GM12891 (cell line): ENCODE results near the gene BICDL1.

Experiments used
- POLR2A ChIP-seq: IDR thresholded peaks from 2 replicates; pipeline ENCODE4 v1.6.1; 2011; ENCODE audit warnings: low read depth, low read length, control low read depth
- POLR2AphosphoS5 ChIP-seq: IDR thresholded peaks from 2 replicates; pipeline ENCODE4 v1.6.1; 2011; ENCODE audit warnings: low read depth, low read length, control low read depth
- POU2F2 ChIP-seq: IDR thresholded peaks from 2 replicates; pipeline ENCODE4 v1.6.1; 2011; ENCODE audit warnings: low read depth, mild to moderate bottlenecking, control low read depth, low read length, moderate library complexity
- TAF1 ChIP-seq: IDR thresholded peaks from 2 replicates; pipeline ENCODE4 v1.6.1; 2011; ENCODE audit warnings: low read depth, low read length, control low read depth

- TF ChIP-seq POLR2AphosphoS5 (peak; percentile 66), TAF1 (no peak), POLR2A (no peak), POU2F2 (no peak)
Measured at GRCh38 chr12:120125792-120126634, 137.0 kb downstream of the BICDL1 start.
